Inflammatory macrophage treated with lipopolysaccharide for 4 hours (primary cell): ENCODE data around the gene NOVA2.
A peak's percentile ranks its signal among the peaks of the same experiment; 100 is the strongest.

Experiments used
- DNase-seq: peaks from one replicate; pipeline ENCODE4 v3.0.0-alpha.2; 2020

NOVA2 gene

GRCh38 chr19:46000491-46001246 lies 27.0 kb upstream of the NOVA2 start:
- DNase-seq, result no peak

- DNase-seq, result peak; percentile 64
Observed at GRCh38 chr19:45999653-46000121, 26.0 kb upstream of the NOVA2 start.

GRCh38 chr19:45998834-45999233 lies 25.2 kb upstream of the NOVA2 start:
- no peak for DNase-seq

- DNase-seq, result no peak
Observed at GRCh38 chr19:45996933-45997332, 23.3 kb upstream of the NOVA2 start.

DNA sequence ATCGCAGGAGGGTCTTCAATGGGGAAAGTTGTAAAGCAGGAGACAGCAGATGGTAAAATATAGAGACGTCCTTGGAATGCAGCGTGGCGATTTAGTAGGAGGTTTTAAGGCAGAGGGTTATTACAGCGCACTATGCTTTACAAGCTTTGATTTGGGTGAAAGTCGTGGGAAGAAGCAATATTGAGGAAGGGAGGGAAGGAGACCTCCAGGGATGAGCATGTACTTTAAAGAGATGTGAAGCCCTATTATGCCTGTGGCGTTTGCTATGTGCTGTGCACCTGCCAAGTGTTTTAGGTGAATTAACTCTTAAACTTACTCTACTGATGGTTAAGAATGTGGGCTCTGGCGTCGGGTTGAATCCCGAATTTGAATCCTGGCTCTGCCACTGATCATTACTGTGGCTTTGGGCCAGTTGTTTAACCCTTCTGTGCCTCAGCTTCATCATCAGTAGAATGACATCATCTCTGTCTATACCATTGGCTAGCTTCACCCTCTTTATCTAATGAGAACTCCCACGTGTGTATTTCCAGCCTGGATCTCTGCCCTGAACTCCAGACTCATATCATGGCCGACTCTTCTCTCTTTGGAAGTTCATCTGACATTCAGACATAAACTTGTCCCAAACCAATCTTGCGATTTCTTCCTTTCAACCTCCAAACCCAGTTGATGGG lies 22.2 kb upstream of the NOVA2 start:
- no peak for DNase-seq

- DNase-seq, result peak; percentile 100
Observed at GRCh38 chr19:45994998-45995714, 21.5 kb upstream of the NOVA2 start, which contains the start of gene CCDC61. CCDC61 (plus strand) TSS chr19:45995467; CDS start chr19:46003019, 7,552 bp downstream.

- no peak for DNase-seq
Observed at GRCh38 chr19:45994456-45994997, 20.9 kb upstream of the NOVA2 start.

DNA sequence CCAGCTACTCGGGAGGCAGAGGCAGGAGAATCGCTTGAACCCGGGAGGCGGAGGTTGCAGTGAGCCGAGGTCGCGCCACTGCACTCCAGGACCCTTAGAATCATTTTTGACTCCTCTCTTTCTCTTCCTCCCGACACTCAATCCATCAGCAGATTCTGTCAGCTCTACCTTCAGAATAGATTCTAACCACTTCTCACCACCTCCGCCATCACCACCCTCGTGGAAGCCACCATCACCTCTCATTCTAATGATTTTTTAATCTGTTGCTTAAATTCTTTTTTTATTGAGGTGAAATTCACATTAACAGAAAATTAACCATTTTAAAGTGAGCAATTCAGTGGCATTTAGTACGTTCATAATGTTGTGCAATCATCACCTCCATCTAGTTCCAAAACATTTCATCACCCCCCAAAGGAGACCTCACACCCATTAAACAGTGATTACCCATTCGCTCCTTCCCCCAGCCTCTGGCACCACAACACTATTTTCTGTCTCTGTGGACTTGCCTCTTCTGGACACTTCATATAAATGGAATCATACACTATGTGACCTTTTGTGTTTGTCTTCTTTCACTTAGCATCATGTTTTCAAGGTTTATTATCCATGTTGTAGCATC lies 16.6 kb upstream of the NOVA2 start:
- DNase-seq, result no peak

GRCh38 chr19:45985321-45985720 lies 11.7 kb upstream of the NOVA2 start:
- DNase-seq, result no peak

DNA sequence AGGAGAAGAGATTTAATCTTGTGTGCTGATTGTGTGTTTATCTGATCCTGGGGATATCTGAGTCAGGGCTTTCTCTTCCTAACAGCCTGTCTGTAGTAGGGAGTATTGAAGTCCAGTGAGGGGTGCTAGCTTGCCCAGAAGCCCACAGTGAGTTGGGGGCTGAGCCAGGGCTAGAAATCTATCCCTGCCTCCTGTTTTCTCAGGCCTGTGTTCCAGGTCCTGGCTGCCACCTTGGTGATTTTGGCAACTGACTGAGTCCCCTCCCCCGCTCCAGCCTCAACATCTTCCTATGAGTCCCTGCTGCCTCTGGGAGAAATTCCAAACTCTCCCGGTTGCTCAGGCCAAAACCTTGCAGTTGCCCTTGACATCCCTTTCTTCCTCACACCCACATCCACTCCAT lies 7.7 kb upstream of the NOVA2 start:
- no peak for DNase-seq

GRCh38 chr19:45978156-45978555 lies 4.5 kb upstream of the NOVA2 start:
- no peak for DNase-seq

GRCh38 chr19:45976178-45976577 lies 2.5 kb upstream of the NOVA2 start:
- DNase-seq, result no peak

DNA sequence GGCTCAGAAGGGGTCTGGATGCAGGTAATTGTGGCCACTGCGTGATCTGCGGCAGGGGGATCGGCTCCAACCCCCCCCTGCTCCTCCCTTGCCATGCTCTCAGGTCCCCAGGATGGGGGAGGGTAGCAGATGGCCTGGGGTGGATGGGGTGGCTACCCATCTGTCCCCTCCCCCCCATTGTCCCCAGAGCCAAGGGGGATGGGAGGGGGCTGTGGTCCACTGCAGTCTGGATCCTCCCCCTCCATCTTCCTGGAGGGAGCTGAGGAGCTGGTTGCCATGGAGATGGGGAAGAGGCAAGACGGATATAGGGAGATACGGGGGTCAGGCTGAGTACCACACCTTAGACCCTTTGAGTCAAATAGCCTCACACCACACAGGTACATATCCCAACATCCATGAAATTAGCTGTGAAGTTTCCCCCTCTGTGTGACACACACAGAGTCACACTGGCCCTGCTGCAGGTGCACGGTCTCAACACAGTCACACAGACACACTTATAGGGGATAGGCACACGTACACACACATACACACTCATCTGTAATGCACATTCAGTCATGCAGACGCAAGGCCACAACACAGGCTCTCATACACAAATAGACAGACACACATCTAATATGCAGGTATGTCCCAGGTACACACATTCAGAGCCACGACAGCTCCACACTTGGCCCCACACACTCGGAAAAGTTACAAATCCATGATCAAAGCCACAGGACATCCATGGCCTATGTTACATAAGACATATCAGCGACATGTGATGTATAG lies 1.8 kb upstream of the NOVA2 start:
- no peak for DNase-seq

DNA sequence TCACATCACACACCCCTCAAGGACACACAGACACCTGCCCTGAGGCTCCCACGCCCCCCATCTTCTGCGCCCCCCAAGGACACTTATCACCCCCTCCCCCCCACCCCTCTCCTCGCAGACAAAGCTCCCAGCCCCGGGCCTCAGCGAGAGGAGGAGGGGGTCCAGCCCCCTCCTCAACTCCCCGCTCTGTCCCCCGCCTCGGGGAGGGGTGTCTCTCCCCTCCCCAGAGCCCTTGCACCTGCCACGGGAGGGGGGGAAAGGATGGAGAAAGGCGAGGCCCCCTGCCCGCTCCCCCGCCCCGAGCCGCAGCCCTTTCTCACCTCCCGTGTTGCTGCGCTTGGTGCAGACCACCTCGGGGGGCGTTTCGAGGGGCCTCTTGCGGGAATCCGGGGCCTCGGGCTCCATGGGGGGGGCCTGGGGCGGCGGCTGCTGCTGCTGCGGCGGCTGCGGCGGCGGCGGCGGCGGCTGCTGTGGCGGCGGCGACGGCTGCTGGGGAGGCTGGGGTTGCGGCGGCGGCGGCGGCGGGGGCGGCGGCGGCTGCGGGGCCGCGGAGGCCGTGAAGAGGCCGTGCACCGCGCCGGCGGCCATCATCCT lies 621 bp downstream of the NOVA2 start:
- no peak for DNase-seq

DNA sequence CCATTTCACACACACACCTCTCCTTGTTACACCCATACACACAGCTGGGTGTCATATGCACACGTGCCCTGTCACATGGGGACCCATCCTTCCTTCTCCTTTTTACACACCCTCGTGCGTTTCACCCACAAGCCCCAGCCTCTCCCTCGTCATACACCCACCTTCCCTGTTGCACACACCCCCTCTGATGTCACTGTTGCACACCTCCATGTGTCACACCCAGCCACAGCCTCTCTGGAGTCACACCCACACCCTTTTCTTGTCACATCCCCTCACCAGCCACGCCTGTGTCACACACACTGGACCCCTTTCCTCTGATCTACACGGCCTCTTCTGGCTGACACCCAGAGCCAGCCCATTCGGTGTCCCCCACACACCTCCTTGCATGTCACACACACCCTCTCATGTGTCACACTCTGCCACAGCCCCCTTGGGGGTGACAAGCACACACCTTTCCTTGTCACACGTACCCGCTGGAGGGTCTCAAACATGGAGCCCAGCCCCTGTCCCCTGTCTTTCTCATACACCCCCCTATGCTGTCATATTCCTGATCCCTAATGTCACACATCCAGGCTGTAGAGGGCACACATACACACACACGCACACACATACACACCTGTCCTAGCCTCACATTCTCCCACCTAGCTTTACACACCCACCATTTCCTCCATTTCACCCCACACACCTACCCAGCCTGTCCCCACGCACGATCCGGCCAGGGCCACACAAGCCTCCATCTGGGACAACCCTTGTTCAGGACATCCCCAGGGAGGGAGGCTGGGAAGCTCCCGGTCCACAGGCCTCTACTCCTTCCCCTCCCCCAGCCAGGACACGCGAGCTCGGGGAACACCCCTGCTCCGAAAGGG lies 1.4 kb downstream of the NOVA2 start:
- DNase-seq, result peak; percentile 32

DNA sequence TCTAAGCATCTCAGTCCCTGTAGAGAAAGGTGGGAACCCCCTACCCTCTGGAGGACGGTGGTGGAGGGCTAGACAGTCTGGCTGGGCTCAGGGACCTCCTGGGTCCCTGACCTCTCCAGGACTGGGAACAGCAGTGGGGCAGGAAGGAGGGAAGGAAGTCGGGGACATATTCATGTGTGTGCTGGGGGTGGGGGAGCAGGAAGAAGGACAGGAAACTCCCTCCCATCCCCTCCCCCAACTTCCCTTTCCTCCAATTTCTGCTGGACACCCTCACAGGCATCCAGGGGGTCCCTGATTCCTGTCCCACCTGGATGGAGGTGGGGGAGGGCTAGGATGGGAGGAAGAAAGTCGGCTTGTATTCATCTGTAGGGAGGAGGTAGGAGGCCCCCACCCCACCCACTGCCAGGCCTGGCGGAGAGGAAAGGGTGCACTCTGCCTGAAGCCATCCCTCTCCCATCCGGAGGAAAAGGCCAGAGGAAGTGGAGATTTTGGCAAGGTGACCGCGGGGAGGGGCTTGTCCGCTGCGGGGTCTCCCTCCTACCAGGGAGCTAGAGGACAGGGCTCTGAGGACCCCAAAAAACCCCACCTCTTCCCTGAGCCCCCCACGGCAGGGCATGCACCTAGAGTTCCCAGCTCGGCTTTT lies 2.3 kb downstream of the NOVA2 start:
- DNase-seq, result no peak

- no peak for DNase-seq
Observed at GRCh38 chr19:45969676-45970075, 4.0 kb downstream of the NOVA2 start.

GRCh38 chr19:45968626-45969025 lies 5.0 kb downstream of the NOVA2 start:
- no peak for DNase-seq

DNA sequence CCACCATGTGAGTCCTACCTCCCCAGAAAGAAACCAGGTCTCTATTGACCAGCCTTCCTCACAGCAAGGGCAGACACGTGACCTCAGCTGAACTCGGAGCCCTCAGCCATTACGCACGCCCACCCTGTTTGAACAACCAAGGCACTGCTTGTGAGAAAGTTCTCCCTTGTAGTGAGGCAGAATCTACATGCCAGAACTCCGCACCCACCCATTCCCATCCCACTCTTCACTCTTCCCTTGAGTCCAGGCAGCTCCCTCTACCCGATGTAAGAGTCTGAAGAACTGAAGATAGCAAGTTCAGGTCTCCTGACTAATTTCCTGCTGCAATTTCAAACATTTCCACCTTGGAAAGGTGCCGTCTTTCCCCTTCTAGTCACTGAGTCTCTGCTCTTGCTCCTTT lies 6.4 kb downstream of the NOVA2 start:
- DNase-seq, result no peak

GRCh38 chr19:45962021-45962420 lies 11.6 kb downstream of the NOVA2 start:
- no peak for DNase-seq
